ENCODE measurements around the gene ARG2.

DNA sequence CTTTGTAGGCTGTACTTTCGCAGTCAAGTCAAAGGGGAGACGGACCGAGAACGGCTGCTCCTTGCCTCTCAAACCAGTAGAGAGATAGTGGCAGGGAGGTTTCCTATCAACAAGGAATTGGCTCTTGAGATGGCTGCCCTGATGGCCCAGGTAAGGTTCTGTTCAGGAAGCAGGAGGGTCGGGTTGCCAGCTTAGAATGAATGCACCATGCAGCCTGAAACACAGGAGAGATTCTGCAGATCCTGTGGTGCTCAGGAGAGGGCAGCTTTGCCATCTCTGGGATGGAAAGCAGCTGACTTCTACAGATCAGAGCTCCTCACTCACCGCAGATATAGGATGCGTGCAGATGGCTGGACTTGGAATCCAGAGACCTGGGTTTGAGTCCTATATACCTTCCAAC is 37.7 kb upstream of the ARG2 start:
- TF ChIP-seq CTCF (IDR thresholded peaks at IDR 0.05) (no peak), POLR2AphosphoS5 (IDR thresholded peaks at IDR 0.05) (no peak), POLR2A (IDR thresholded peaks at IDR 0.05) (no peak)
